K562 (cell line): ENCODE results near the gene PRTN3. TPM values are rescaled to one million over a fixed set of nuclear protein-coding genes. Genes with fewer than 3 reads are reported as not detected.

Experiments
- ATAC-seq: fragments of 200-7000 bp; cut with Tn5 transposase; 3 replicates; pipeline ENCODE4 v1.9.1; 2020; ENCODE audit warnings: moderate library complexity
- BruUV-seq: library from RNA; stranded (reverse); fragments of 400-500 nt; replicated peaks from 2 replicates; lab custom pipeline; 2021; lab: Mats Ljungman, UMichigan
- CTCF ChIA-PET: fragments of 300-600 bp; formaldehyde crosslinking; extraction: SDS; loops from one replicate; lab custom pipeline; 2021; ENCODE audit warnings: low intra/inter-chr PET ratio; lab: Yijun Ruan, JAX
- POLR2A ChIA-PET: fragments of 300-600, 350-650 bp; sonication (Branson Sonifier 250); formaldehyde crosslinking; extraction: SDS; loops from one replicate; lab custom pipeline; 2021; ENCODE audit warnings: antibody characterized with exemption, inconsistent platforms; lab: Yijun Ruan, JAX
- DNase-seq, 4 experiments: peaks; one replicate each; pipeline versions ENCODE4 v3.0.0 to v3.0.0-alpha.2; 2011 to 2018; ENCODE audit warnings: low spot score in 3 of 4, mixed read lengths in 3 of 4; ENCODE audit errors: extremely low read depth in 1 of 4
- FAIRE-seq: peaks from 2 replicates; lab custom pipeline; 2011; peaks lifted over from hg19 to GRCh38; lab: Jason Lieb, UNC
- H2AFZ ChIP-seq: 2 replicates; pipeline ENCODE4 v1.6.0; 2011; ENCODE audit warnings: low read depth, low read length, control low read depth, inconsistent platforms
- H3K27ac ChIP-seq: fragments of 200-600 bp; 3 replicates; pipeline ENCODE4 v1.8.0; 2011; ENCODE audit warnings: low read depth, mild to moderate bottlenecking, control low read depth, inconsistent platforms, low read length, moderate library complexity, mixed read lengths; ENCODE audit errors: extremely low read depth
- H3K27me3 ChIP-seq, 2 experiments: fragments of 300-600 bp in 1 of 2; 2 replicates in 1 of 2; 3 replicates in 1 of 2; pipeline versions ENCODE4 v1.6.0 to v1.8.0; 2011; ENCODE audit warnings: inconsistent platforms in 2 of 2, low read length in 2 of 2, mild to moderate bottlenecking in 1 of 2, mixed read lengths in 1 of 2, moderate library complexity in 1 of 2; ENCODE audit not compliant: control insufficient read depth in 2 of 2, insufficient read depth in 2 of 2
- H3K36me3 ChIP-seq: fragments of 300-600 bp; 3 replicates; pipeline ENCODE4 v1.8.0; 2011; ENCODE audit warnings: mild to moderate bottlenecking, low read length, inconsistent platforms; ENCODE audit not compliant: control insufficient read depth, insufficient read depth
- H3K4me1 ChIP-seq, 2 experiments: fragments of 200-600 bp in 1 of 2; replicated peaks in 1 of 2; 2 replicates in 1 of 2; 3 replicates in 1 of 2; pipeline versions ENCODE4 v1.5.1 to v1.8.0; 2011; ENCODE audit warnings: inconsistent platforms in 2 of 2, low read length in 2 of 2, mild to moderate bottlenecking in 1 of 2, mixed read lengths in 1 of 2, moderate library complexity in 1 of 2; ENCODE audit not compliant: control insufficient read depth in 2 of 2, insufficient read depth in 2 of 2
- H3K4me2 ChIP-seq: 2 replicates; pipeline ENCODE4 v1.6.1; 2011; ENCODE audit warnings: low read length, control low read depth, inconsistent platforms, mixed read lengths; ENCODE audit not compliant: insufficient read depth
- H3K4me3 ChIP-seq: fragments of 200-600 bp; sonication (generic), shearing (Covaris generic); 2 replicates; pipeline ENCODE4 v1.5.1; 2016; ENCODE audit warnings: control low read depth, inconsistent platforms
- H3K79me2 ChIP-seq: fragments of 200-600 bp; 3 replicates; pipeline ENCODE4 v1.8.0; 2011; ENCODE audit warnings: low read length, inconsistent platforms; ENCODE audit not compliant: control insufficient read depth, insufficient read depth
- H3K9ac ChIP-seq, 2 experiments: 2 replicates each; pipeline versions ENCODE4 v1.6.0 to v1.6.1; 2011; ENCODE audit warnings: low read depth in 2 of 2, low read length in 2 of 2, control low read depth in 1 of 2, inconsistent platforms in 1 of 2, mild to moderate bottlenecking in 1 of 2, mixed read lengths in 1 of 2; ENCODE audit not compliant: insufficient read depth in 1 of 2
- H3K9me1 ChIP-seq: one replicate; pipeline ENCODE4 v1.6.0; 2011; ENCODE audit warnings: inconsistent platforms, mild to moderate bottlenecking, low read length, moderate library complexity; ENCODE audit not compliant: control insufficient read depth, insufficient read depth
- H3K9me3 ChIP-seq: replicated peaks from 2 replicates; pipeline ENCODE4 v1.5.1; 2011; ENCODE audit warnings: low read depth, low read length, inconsistent platforms; ENCODE audit not compliant: control insufficient read depth, insufficient read depth
- H4K20me1 ChIP-seq: replicated peaks from 2 replicates; pipeline ENCODE4 v1.6.1; 2011; ENCODE audit warnings: low read length, inconsistent platforms, mixed read lengths; ENCODE audit not compliant: control insufficient read depth, insufficient read depth
- BCL6 ChIP-seq: fragments of 250-450 bp; sonication (Bioruptor Pico); IDR thresholded peaks from 2 replicates; pipeline ENCODE4 v1.4.0; 2020
- HMG20A ChIP-seq: fragments of 450-650 bp; formaldehyde crosslinking; conservative IDR thresholded peaks from 2 replicates; pipeline ENCODE4 v1.4.0; 2020; ENCODE audit warnings: mild to moderate bottlenecking, mixed read lengths
- HNRNPL ChIP-seq: fragments of 200-400 bp; formaldehyde crosslinking; IDR thresholded peaks from 2 replicates; pipeline ENCODE4 v1.6.1; 2017; ENCODE audit warnings: low read depth, mild to moderate bottlenecking, low read length
- NR2C2 ChIP-seq, 2 experiments: fragments of 200-800 bp in 1 of 2; sonication (Bioruptor generic) in 1 of 2; sonication (generic) in 1 of 2; formaldehyde crosslinking in 1 of 2; IDR thresholded peaks; 2 replicates each; pipeline versions ENCODE4 v1.6.1 to v1.8.0; 2016 to 2022; ENCODE audit warnings: mild to moderate bottlenecking in 1 of 2, missing compliant biosample characterization in 1 of 2, missing genetic modification characterization in 1 of 2, missing genetic modification reagents in 1 of 2
- NR3C1 ChIP-seq: sonication (generic); formaldehyde crosslinking; IDR thresholded peaks from 2 replicates; pipeline ENCODE4 v1.8.1; 2022; ENCODE audit warnings: missing genetic modification reagents
- POLR2B ChIP-seq: fragments of 450-650 bp; IDR thresholded peaks from 2 replicates; pipeline ENCODE4 v1.6.1; 2018; ENCODE audit warnings: low read depth; ENCODE audit not compliant: partially characterized antibody
- POLR2G ChIP-seq: fragments of 200-400 bp; formaldehyde crosslinking; IDR thresholded peaks from 2 replicates; pipeline ENCODE4 v1.6.1; 2017; ENCODE audit warnings: low read depth, mild to moderate bottlenecking, antibody characterized with exemption, low read length, moderate library complexity
- RBM22 ChIP-seq: fragments of 200-400 bp; formaldehyde crosslinking; IDR thresholded peaks from 2 replicates; pipeline ENCODE4 v1.6.1; 2018; ENCODE audit warnings: low read length, low read depth; ENCODE audit not compliant: poor library complexity, severe bottlenecking
- SIN3A ChIP-seq, 2 experiments: fragments of 150-350 bp in 1 of 2; IDR thresholded peaks; 2 replicates each; pipeline ENCODE4 v1.6.1; 2011 to 2016; ENCODE audit warnings: borderline replicate concordance in 2 of 2, low read depth in 2 of 2, low read length in 2 of 2, mild to moderate bottlenecking in 2 of 2, moderate library complexity in 2 of 2; ENCODE audit not compliant: control insufficient read depth in 1 of 2
- SMARCC2 ChIP-seq: fragments of 450-650 bp; IDR thresholded peaks from 2 replicates; pipeline ENCODE4 v1.6.1; 2017; ENCODE audit warnings: antibody characterized with exemption, moderate library complexity, mild to moderate bottlenecking, low read depth
- SMC3 ChIP-seq: conservative IDR thresholded peaks from 2 replicates; pipeline ENCODE4 v1.6.1; 2011; ENCODE audit warnings: low read depth, low read length, improper control_type of control experiment; ENCODE audit not compliant: insufficient read depth
- STAT5B ChIP-seq: fragments of 250-450 bp; sonication (Bioruptor Pico); IDR thresholded peaks from 2 replicates; pipeline ENCODE4 v1.8.0; 2021; ENCODE audit warnings: mild to moderate bottlenecking, inconsistent platforms
- SUPT5H ChIP-seq: fragments of 450-650 bp; IDR thresholded peaks from 2 replicates; pipeline ENCODE4 v1.6.1; 2016
- TAF1 ChIP-seq: IDR thresholded peaks from 2 replicates; pipeline ENCODE4 v1.6.1; 2011; ENCODE audit warnings: mild to moderate bottlenecking, low read length, moderate library complexity; ENCODE audit not compliant: insufficient read depth, control insufficient read depth, severe bottlenecking; ENCODE audit errors: extremely low read depth
- ZNF75A ChIP-seq: fragments of 450-650 bp; formaldehyde crosslinking; IDR thresholded peaks from 2 replicates; pipeline ENCODE4 v1.4.0; 2020; ENCODE audit warnings: mild to moderate bottlenecking
- WGBS: fragments of 100-300 bp; shearing (Covaris generic); methylation state at CpG from one replicate; pipeline ENCODE4 v1.1.6; 2016; ENCODE audit warnings: low coverage, mixed read lengths; ENCODE audit not compliant: insufficient coverage; ENCODE audit errors: missing lambda C conversion rate; 5-methylcytosine and 5-hydroxymethylcytosine counted together
- in situ Hi-C: fragments of 300-500 bp; cut with MboI; formaldehyde crosslinking; loops from 4 replicates; pipeline ENCODE4 v1.15.0; 2018; ENCODE audit warnings: inconsistent platforms, mixed read lengths
- intact Hi-C: fragments of 100-400 bp; cut with micrococcal nuclease; formaldehyde crosslinking; loops from 2 replicates; pipeline ENCODE4 v1.14.2; 2022
- polyA plus RNA-seq, 8 experiments: library from polyadenylated mRNA; depleted of rRNA in 4 of 8; stranded (reverse) in 5 of 8; unstranded in 3 of 8; fragments of >200 nt; fragmentation: Nextera tagmentation in 2 of 8; fragmentation: Illumina TruSeq in 1 of 8; extraction: Ambion mirVana in 2 of 8; extraction: Trizol in 1 of 8; gene quantifications; 2 replicates each; pipeline versions ENCODE4 v1.2.1 to v1.2.3, GENCODE V29; 2011 to 2014; ENCODE audit warnings: inconsistent platforms in 1 of 8, missing spikeins in 1 of 8
- total RNA-seq, 7 experiments: library from RNA; depleted of rRNA in 6 of 7; stranded (reverse); fragments of >200 nt in 6 of 7; fragmentation: Illumina TruSeq in 2 of 7; extraction: Trizol in 2 of 7; gene quantifications; 2 replicates each; pipeline versions ENCODE4 v1.2.1 to v1.2.3, GENCODE V29; 2011 to 2021; ENCODE audit warnings: low replicate concordance in 1 of 7
- TF ChIP-seq, protein P1 (sequence below): sonication (generic); formaldehyde crosslinking; IDR thresholded peaks from 2 replicates; pipeline ENCODE4 v1.8.1; 2023; ENCODE audit warnings: mild to moderate bottlenecking, missing genetic modification reagents
- TF ChIP-seq, protein P2 (sequence below), 3 experiments: fragments of 200-800 bp in 1 of 3; sonication (Bioruptor generic) in 1 of 3; sonication (generic) in 1 of 3; formaldehyde crosslinking in 1 of 3; IDR thresholded peaks; 2 replicates each; pipeline versions ENCODE4 v1.6.1 to v1.8.0; 2016 to 2022; ENCODE audit warnings: mild to moderate bottlenecking in 2 of 3, missing compliant biosample characterization in 2 of 3, missing genetic modification characterization in 2 of 3, missing genetic modification reagents in 1 of 3

PRTN3 gene
- total and polyA plus RNA-seq, 9 of the 15 experiments (the other 6 are each of a cell fraction or from before 2014, with no cell fraction given): 0.14 to 0.86 (median 0.43) TPM; not detected in 3

DNA sequence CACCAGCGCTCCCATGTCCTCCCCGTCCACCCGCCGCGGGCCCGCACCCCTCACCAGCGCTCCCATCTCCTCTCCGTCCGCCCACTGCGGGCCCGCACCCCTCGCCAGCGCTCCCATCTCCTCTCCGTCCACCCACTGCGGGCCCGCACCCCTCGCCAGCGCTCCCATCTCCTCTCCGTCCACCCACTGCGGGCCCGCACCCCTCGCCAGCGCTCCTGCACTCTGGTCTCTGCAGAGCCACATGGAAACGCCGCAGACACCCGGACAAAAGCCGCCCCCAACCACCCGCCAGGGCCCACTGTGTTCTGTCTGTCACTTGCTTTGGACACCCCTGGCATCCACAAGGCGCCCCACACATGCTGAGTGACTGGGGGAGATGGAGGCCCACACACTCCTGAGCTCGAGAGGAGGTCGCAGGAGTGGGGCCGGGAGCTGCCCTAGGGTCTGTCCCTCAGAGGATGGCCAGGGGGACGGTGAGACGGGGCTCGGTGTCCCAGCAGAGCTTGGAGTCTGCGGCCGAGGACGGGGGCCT, 26.0 kb downstream of the PRTN3 start (continued):
- TF ChIP-seq SMC3 (no peak), POLR2G (peak; percentile 82), TAF1 (no peak), RBM22 (peak; percentile 72), STAT5B (CRISPR knock-in tag) (no peak), NR2C2 (CRISPR knock-in tag; IDR thresholded peaks at IDR 0.05) (no peak), NR2C2 (tag; IDR thresholded peaks at IDR 0.05) (no peak), HNRNPL (peak; percentile 58; the same call in 1 of the 2 replicates)
- TF ChIP-seq, protein P1, sequence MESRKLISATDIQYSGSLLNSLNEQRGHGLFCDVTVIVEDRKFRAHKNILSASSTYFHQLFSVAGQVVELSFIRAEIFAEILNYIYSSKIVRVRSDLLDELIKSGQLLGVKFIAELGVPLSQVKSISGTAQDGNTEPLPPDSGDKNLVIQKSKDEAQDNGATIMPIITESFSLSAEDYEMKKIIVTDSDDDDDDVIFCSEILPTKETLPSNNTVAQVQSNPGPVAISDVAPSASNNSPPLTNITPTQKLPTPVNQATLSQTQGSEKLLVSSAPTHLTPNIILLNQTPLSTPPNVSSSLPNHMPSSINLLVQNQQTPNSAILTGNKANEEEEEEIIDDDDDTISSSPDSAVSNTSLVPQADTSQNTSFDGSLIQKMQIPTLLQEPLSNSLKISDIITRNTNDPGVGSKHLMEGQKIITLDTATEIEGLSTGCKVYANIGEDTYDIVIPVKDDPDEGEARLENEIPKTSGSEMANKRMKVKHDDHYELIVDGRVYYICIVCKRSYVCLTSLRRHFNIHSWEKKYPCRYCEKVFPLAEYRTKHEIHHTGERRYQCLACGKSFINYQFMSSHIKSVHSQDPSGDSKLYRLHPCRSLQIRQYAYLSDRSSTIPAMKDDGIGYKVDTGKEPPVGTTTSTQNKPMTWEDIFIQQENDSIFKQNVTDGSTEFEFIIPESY (CRISPR knock-in tag): peak; percentile 71

DNA sequence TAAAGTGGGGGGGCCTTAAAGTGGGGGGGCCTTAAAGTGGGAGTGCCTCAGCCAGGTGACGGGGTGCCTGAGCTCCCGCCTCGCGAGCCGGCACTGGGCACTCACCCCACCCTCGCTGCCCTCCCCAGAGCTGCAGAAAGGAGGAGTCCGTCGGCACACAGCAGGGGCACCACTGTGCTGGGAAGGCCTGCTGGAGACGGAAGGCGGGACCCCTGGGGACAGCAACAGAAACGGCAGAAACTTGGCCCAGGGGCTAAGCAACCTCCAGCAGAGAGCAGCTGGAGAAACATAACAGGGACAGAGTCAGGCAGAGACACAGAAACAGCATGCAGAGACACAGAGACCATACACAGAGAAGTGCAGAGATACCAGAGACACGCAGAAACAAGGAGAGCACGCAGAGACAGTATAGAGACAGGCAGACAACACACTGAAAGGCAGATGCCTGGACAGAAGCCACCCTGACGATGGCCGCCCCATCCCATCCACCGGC, 26.5 kb downstream of the PRTN3 start:
- no peaks in the 10 kb centered on the region for H3K27me3 ChIP-seq
- H3K9me1 ChIP-seq: no peaks in the 10 kb centered on the region
- ChIA-PET CTCF (no interaction called here), POLR2A (no interaction called here)
- WGBS: 79% methylated on average over 11 of the region's 16 CpGs
- H3K36me3 ChIP-seq: peaks cover 66% of the 10 kb centered on the region; the same call in 2 of the 3 replicates
- FAIRE-seq: no peak
- no peak overlapping the region for H3K4me2 ChIP-seq
- peaks cover 8% of the 10 kb centered on the region; the same call in 2 of the 3 replicates for H3K79me2 ChIP-seq
- H3K9ac ChIP-seq: no peak overlapping the region
- no peak for ATAC-seq
- H3K4me3 ChIP-seq: no peak overlapping the region
- H3K4me1 ChIP-seq: peaks cover 20 to 80% of the 10 kb centered on the region in 2 experiments
- BruUV-seq: no TSS peak
- no peak for DNase-seq
- H3K9me3 ChIP-seq: no peaks in the 10 kb centered on the region
- H3K27ac ChIP-seq: no peak overlapping the region
- intact Hi-C loops: no loop called here
- no peak overlapping the region for H2AFZ ChIP-seq
- in situ Hi-C loops: no loop called here
- no peaks in the 10 kb centered on the region; the same call in 1 of the 2 replicates for H4K20me1 ChIP-seq
- TF ChIP-seq HMG20A (CRISPR knock-in tag) (no peak), SMARCC2 (no peak), SUPT5H (peak; percentile 82), BCL6 (CRISPR knock-in tag) (no peak), POLR2B (peak; percentile 47), NR3C1 (no peak), SIN3A (IDR thresholded peaks at IDR 0.05; ENCODE audit: borderline replicate concordance in 2 of 2, control insufficient read depth in 1 of 2, low read depth in 2 of 2, low read length in 2 of 2) (peak in 1 of 2 experiments; percentile 32; a peak in 1 of 4 replicates), ZNF75A (no peak)
- TF ChIP-seq, protein P2, sequence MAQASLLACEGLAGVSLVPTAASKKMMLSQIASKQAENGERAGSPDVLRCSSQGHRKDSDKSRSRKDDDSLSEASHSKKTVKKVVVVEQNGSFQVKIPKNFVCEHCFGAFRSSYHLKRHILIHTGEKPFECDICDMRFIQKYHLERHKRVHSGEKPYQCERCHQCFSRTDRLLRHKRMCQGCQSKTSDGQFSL (CRISPR knock-in tag; IDR thresholded peaks at IDR 0.05): 0 out of 2 replicates have a peak, but pooled peaks have one; percentile 8
- TF ChIP-seq, protein P2 (tag; IDR thresholded peaks at IDR 0.05): no peak
